ENCODE results near the gene RHBDD3. TPM values are rescaled to one million over a fixed set of nuclear protein-coding genes. Genes with fewer than 3 reads are reported as not detected.
"Not testable (repeated sequence)": the region's sequence is repeated elsewhere in the genome, so short reads cannot be mapped to it uniquely, and the experiment has no call there.

The RHBDD3 gene
- total and polyA plus RNA-seq, 2 of the 4 experiments (the other 2 are of a cell fraction), result 5.7 to 21.5 TPM

GRCh38 chr22:29240481-29240880 lies 27.3 kb downstream of the RHBDD3 start:
- H2BK120ac ChIP-seq (ENCODE audit: low read depth, low read length); H3K9ac ChIP-seq (ENCODE audit: low read depth, low read length); H3K23ac ChIP-seq (ENCODE audit: low read depth, low read length); DNase-seq; H4K91ac ChIP-seq (ENCODE audit: insufficient read depth, low read depth, low read length); H3K9me3 ChIP-seq (ENCODE audit: control insufficient read depth, insufficient read depth, low read length); dilution Hi-C loops (cut with HindIII; ENCODE audit: low sequenced_read_pairs, unreplicated experiment); H3K56ac ChIP-seq (ENCODE audit: extremely low read depth, insufficient read depth, low read length); H2BK20ac ChIP-seq (ENCODE audit: low read depth, low read length); H2BK15ac ChIP-seq (ENCODE audit: low read depth, low read length); H2BK5ac ChIP-seq (ENCODE audit: low read depth, low read length, poor library complexity, severe bottlenecking); intact Hi-C loops (cut with micrococcal nuclease); H2AK9ac ChIP-seq (replicated peaks; ENCODE audit: low read depth, low read length, poor library complexity); H3K18ac ChIP-seq (ENCODE audit: low read depth, low read length); H3K27me3 ChIP-seq (ENCODE audit: control insufficient read depth, insufficient read depth, low read length); H3K27ac ChIP-seq (ENCODE audit: insufficient read depth, low read length); ATAC-seq (ENCODE audit: low read depth); POLR2A ChIA-PET (ENCODE audit: unreplicated experiment); H3K14ac ChIP-seq (replicated peaks; ENCODE audit: low read depth, low read length); H2AK5ac ChIP-seq (ENCODE audit: low read depth, low read length); BruUV-seq (replicated peaks); H4K5ac ChIP-seq (ENCODE audit: low read depth, low read length); CTCF ChIA-PET; H3K4ac ChIP-seq (ENCODE audit: low read depth, low read length); H3K9me1 ChIP-seq (ENCODE audit: insufficient read depth, low read length); H4K8ac ChIP-seq (ENCODE audit: low read depth in 2 of 2, low read length in 2 of 2); H3K4me3 ChIP-seq (ENCODE audit: insufficient read depth, low read depth, low read length); H2AFZ ChIP-seq (replicated peaks; ENCODE audit: low read length, poor library complexity); H3K79me1 ChIP-seq (ENCODE audit: low read depth in 1 of 2, low read length in 2 of 2); H3K4me1 ChIP-seq (ENCODE audit: control insufficient read depth, insufficient read depth, low read length); H3K4me2 ChIP-seq (ENCODE audit: low read depth, low read length); H3K36me3 ChIP-seq (ENCODE audit: control insufficient read depth, insufficient read depth, low read length); H4K20me1 ChIP-seq (ENCODE audit: insufficient read depth, low read length): not testable (repeated sequence)
- 93% methylated on average over 6 of the region's 9 CpGs; no CpG with 5 or more reads in 1 of the 2 experiments for WGBS, 2 experiments (ENCODE audit: extremely low coverage in 2 of 2, insufficient read length in 1 of 2)
- in situ Hi-C loops (cut with MboI; ENCODE audit: low sequenced_read_pairs), result loop anchor here (10.0 to 25.0 kb wide), 2 partner anchors 196 to 628 kb away; no protein-coding TSS in a partner anchor

All from IMR-90 (cell line).